T-helper 2 cell (primary cell): Measurements from ENCODE around the gene ETV6.

Source experiments
- DNase-seq, 5 experiments: peaks; one replicate each; pipeline versions ENCODE4 v3.0.0 to v3.0.0-alpha.2; 2012 to 2022

The ETV6 gene

GRCh38 chr12:11807458-11807857 lies 158.0 kb downstream of the ETV6 start:
- DNase-seq = no peak

GRCh38 chr12:11808931-11809330 lies 159.5 kb downstream of the ETV6 start:
- no peak for DNase-seq

GRCh38 chr12:11810206-11810545 lies 160.7 kb downstream of the ETV6 start:
- DNase-seq = no peak

DNA sequence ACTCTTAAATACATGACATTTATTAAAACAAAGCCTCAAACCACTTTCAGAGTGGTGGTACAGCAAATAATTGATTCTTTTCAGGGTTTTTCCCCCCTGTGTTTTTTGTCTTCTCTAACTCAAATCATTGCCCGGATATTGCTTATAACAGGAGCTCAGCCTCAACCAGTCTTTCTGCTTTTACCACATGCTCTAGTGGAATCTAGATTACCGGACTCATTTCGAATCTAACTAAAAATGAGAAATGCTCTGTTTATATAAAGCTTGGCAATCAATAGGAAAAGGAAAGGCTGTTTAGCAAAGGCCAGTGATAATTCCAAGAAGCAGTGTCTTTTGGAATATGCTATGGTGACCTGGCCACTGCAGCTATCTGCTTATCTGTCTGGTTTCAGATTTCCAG lies 161.5 kb downstream of the ETV6 start:
- peak in 1 of 5 experiments; percentile 75 for DNase-seq

- DNase-seq = no peak
Observed at GRCh38 chr12:11812241-11812585, 162.7 kb downstream of the ETV6 start.

DNA sequence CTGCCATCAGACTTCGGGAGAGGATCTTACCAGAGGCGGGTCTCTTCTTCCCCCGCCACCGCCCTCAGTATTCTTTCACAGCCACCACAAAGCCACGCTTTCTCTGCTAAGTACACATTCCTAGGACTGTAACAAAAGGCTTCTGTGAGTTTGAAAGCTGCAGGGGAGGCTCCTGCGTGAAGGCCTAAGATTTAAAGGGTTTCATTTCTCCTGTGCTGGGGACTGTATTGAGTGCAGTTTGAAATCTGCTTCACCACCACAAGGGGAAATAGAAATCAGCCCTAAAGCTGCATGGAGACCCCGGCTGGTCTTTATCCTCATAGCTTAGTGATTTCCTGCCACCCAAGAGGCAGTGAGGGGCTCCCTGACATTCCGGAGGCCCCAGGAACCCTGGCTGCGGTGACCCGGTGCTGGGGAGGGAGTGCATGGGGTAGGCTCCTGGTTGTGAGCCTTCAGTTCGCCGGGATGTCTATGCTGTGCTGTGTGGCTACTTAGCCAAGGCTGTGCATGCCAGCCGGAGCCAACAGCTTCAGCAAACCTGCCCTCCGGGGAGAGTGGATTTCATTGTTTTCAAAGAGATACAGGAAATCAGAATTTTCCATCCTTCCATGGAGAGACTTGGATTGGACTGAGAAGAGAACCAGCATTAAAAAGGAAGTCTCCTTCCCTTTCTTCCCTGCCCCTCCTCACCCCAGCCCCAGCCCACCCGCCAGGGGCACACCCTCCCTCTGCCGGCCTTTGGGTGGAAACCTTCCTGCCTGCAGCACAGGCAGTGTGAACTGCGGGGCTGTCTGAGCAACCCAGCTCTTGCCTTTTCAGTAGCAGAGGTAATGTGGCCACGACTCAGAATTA lies 163.3 kb downstream of the ETV6 start:
- peak in 1 of 5 experiments; percentile 53 for DNase-seq

GRCh38 chr12:11813438-11813813 lies 164.0 kb downstream of the ETV6 start:
- DNase-seq = no peak

DNA sequence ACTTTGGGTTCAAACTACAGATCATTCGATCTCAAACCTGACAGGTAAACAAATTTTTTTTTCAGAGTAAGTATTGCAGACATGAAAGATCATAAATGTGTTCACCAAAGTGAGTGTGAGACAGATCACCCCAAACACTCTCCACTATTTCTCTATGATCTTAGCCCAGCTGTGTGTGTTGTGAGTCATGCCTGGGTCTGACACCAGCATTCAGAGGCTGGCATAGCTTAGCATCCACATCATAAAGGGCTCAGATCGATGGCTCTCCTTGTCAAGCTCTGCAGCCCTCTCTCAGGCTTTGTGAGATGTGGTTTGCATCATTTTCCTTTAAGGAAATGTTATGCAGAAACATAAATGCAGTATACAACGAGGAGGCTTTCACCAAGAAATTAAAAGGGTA lies 164.9 kb downstream of the ETV6 start:
- DNase-seq = peak in 1 of 5 experiments; percentile 70

DNA sequence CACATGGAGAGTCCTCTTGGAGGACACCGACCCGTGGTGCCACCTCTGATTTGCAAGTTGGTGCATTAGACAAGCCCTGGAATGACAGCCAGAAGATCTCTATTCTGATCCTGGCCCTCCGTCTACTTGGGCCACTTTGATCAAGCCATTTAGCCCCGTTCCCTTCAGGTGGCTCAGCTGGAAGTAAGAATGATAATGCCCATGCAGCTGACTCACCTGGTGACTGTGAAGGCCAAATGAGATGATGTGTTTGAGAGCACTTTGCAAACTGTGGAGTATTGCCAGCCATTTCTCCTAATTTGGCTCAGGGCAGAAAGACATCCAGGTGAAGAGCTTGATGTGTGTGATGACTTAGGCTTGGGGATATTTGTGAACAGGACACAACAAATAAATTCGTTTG lies 165.9 kb downstream of the ETV6 start:
- no peak for DNase-seq

GRCh38 chr12:11819643-11820042 lies 170.2 kb downstream of the ETV6 start:
- DNase-seq = no peak

DNA sequence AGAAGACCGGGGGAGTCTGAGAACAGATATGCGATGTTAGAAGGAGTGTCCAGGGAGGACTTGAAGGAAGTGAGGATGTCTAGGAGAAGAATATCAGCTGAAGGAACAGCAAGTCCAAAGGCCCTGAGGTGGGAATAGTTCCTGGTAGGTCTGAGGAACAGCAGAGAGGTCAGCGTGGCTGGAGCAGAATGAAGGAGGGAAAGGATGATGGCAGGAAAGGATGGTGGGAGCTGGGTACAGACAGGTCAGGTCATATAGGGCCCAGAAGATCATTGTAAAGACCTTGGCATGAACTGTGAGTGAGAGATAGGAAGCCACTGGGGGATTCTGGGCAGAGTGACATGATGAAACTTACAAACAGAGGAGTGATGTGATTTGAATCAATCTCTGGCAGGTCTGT lies 171.0 kb downstream of the ETV6 start:
- no peak for DNase-seq

GRCh38 chr12:11821386-11822080 lies 172.1 kb downstream of the ETV6 start:
- no peak for DNase-seq

GRCh38 chr12:11822081-11822834 lies 172.8 kb downstream of the ETV6 start:
- DNase-seq = peak in 3 of 5 experiments; percentile 17 to 42 (median 31)

GRCh38 chr12:11823043-11823442 lies 173.6 kb downstream of the ETV6 start:
- no peak for DNase-seq

GRCh38 chr12:11823593-11823992 lies 174.1 kb downstream of the ETV6 start:
- DNase-seq = no peak

DNA sequence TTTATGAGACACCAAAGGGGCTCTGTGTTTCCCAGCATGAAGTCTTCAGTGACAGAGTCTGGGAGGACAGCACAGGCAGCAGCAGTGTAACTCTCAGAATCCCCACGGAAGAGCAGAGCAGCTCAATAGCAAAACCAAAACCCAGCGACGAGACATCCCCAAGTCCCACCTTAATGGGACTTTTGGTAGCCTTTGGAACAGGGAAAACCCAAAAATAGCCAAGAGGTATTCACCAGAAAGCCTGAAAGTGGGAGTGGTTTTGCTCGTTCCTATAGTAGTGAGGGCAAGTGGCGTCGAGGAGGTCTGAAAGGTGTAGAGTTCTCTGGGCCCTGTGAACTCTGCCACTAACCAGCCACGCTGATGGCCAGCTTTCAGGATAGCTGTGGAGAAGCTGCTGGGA lies 174.6 kb downstream of the ETV6 start:
- DNase-seq = no peak

DNA sequence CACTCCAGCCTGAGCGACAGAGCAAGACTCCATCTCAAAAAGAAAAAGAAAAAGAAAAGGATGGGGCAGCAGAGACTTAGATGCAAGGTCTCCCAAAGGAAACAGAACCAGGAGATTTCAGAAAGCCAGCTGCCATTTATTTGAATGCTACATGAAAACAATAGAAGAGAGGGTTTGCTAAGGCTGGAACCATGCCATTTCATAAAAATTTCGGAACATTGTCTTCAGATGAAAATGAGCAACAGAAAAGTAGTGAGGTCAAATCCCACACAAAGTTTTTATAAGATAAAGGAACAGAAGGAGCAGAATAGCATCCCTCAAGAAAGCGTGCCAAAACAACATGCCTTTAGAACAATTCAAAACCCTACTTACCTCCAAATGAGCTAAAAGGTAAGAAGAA lies 175.3 kb downstream of the ETV6 start:
- DNase-seq = no peak

DNA sequence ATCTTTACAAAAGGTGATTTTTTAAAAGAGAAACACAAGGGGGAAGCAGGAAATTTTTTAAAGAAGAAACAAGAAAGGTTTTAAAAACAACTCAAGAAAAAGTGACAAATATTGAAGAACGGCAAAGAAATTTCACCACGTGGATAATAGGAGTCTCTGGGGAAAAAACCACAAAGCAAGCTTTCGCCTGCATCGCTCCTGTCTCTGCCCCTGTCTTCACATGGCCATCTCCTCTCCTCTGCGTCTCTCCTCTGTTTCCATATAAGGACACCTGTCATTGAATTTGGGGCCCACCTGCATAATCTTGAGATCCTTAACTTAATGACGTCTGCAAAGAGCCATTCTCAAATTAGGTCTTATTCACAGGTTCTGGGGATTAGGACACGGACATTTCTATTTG lies 175.8 kb downstream of the ETV6 start:
- DNase-seq = no peak

DNA sequence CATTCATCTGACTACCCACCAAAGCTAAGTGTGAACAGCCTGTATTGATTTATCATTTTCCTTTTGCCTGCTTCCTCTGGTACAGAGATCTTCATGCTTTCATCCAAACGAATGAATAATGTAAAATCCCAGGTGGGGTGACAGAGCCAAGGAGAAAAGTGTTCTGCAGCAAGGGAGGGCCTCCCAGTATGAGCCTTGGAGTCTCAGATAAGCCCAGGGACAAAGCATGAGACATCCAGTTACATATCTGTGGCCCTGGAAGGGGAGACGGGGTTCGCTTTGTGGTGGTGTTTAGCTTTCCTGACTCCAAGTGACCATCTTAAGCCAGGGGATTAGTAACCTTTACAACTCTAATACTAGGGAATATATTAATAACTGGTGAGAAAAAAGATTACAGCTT lies 177.1 kb downstream of the ETV6 start:
- no peak for DNase-seq

GRCh38 chr12:11827091-11828061 lies 177.9 kb downstream of the ETV6 start:
- peak in 1 of 5 experiments; percentile 27 for DNase-seq

DNA sequence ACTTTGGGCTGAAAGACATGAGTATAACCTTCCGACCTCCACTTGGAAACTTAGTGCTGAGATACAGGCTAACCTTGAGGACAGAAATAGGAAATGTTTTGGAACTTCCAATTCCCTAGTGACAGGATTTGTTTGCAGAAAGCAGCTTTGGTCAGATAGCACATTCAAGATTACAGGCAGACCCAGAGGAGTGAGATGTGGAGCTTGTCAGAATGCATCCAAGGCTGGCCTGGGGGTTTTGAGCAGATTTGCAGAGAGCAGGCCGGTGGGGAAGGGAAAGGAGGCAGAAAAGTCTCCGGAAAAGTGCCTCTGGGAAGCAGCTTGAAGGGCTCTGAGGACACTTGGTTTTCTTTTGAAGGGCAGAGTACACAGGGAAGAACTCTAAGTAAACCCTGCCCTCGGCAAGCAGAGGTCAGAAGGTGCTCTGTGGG lies 180.3 kb downstream of the ETV6 start:
- DNase-seq = no peak

GRCh38 chr12:11830307-11830801 lies 180.9 kb downstream of the ETV6 start:
- DNase-seq = peak in 1 of 5 experiments; percentile 27
